NB4 (cell line): ENCODE data around the gene PEX11B.

ENCODE experiments used
- CTCF ChIP-seq: IDR thresholded peaks from one replicate; pipeline ENCODE4 v1.5.1; 2012; ENCODE audit warnings: low read depth, low read length
- POLR2A ChIP-seq: IDR thresholded peaks from 2 replicates; pipeline ENCODE4 v1.6.1; 2011; ENCODE audit warnings: mild to moderate bottlenecking; ENCODE audit not compliant: insufficient read length; ENCODE audit errors: extremely low read depth
- TF ChIP-seq, protein P1 (sequence below): IDR thresholded peaks from 2 replicates; pipeline ENCODE4 v1.6.1; 2011; ENCODE audit warnings: low read depth, low read length

DNA sequence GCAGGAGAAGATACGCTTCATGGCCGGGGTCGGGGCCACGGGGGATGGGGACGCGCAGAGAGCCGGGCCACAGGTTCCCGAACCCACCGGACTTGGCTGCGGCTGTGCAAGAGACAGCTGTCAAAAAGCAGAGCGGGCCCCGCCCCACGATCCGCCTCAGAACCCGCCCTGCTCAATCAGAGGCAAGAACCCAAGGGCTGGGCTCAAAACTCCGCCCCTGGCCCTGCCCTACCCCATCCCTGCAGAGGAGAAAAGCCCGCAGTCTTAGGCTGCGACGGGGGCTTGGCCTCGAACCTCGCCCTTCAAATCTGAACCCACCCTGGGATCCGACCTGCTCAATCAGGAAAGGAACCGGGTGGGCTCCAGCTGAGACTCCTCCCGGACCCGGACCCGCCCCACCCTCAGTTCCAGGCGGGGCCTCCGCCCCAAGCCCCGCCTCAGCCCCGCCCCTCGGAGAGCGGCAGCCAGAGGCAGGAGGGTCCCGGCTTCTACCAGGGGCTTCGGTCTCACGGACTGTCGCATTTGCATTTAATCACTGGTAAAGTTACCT is 32.7 kb downstream of the PEX11B start, which contains the start of gene ANKRD35:
- TF ChIP-seq CTCF, result no peak
- no peak for TF ChIP-seq POLR2A
- TF ChIP-seq, protein P1, sequence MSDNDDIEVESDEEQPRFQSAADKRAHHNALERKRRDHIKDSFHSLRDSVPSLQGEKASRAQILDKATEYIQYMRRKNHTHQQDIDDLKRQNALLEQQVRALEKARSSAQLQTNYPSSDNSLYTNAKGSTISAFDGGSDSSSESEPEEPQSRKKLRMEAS, result no peak
